Measurements from ENCODE around the gene DDX39B. TPM values are rescaled to one million over a fixed set of nuclear protein-coding genes. Genes with fewer than 3 reads are reported as not detected.
"Not testable (repeated sequence)": the region's sequence is repeated elsewhere in the genome, so short reads cannot be mapped to it uniquely, and the experiment has no call there.

The DDX39B gene
- total RNA-seq (100 to 1,000 TPM; 201 to 319 TPM), polyA plus RNA-seq (ENCODE audit: insufficient read length in 6 of 6) (100 to 1,000 TPM; 595 to 685 (median 609) TPM)
- long read RNA-seq, donor 1, full-length matches to known transcripts: 138 of 327 reads
- long read RNA-seq, donor 1, partial matches to known transcripts: 189 of 327 reads
- long read RNA-seq, donor 1, other reads (novel, unspliced or antisense): 0 of 327 reads
- long read RNA-seq, donor 2, full-length matches to known transcripts: 103 of 218 reads
- long read RNA-seq, donor 2, partial matches to known transcripts: 115 of 218 reads
- long read RNA-seq, donor 2, other reads (novel, unspliced or antisense): 0 of 218 reads
- long read RNA-seq, donor 3, full-length matches to known transcripts: 88 of 143 reads
- long read RNA-seq, donor 3, partial matches to known transcripts: 50 of 143 reads
- long read RNA-seq, donor 3, other reads (novel, unspliced or antisense): 5 of 143 reads
- long read RNA-seq, donor 4, transcript DDX39B-202 (11 exons, 2,133 nt): minor isoform, 14 of 43 reads
- long read RNA-seq, donor 4, transcript DDX39B-214 (11 exons, 2,003 nt): major isoform, 21 of 43 reads
- long read RNA-seq, donor 4, partial matches to known transcripts: 3 of 43 reads
- long read RNA-seq, donor 4, other reads (novel, unspliced or antisense): 5 of 43 reads
- long read RNA-seq, donor 5, full-length matches to known transcripts: 83 of 189 reads
- long read RNA-seq, donor 5, partial matches to known transcripts: 106 of 189 reads
- long read RNA-seq, donor 5, other reads (novel, unspliced or antisense): 0 of 189 reads
- long read RNA-seq, donor 6, full-length matches to known transcripts: 112 of 158 reads
- long read RNA-seq, donor 6, partial matches to known transcripts: 46 of 158 reads
- long read RNA-seq, donor 6, other reads (novel, unspliced or antisense): 0 of 158 reads
- long read RNA-seq, donor 7, full-length matches to known transcripts: 59 of 130 reads
- long read RNA-seq, donor 7, partial matches to known transcripts: 71 of 130 reads
- long read RNA-seq, donor 7, other reads (novel, unspliced or antisense): 0 of 130 reads
- long read RNA-seq, donor 8, full-length matches to known transcripts: 60 of 143 reads
- long read RNA-seq, donor 8, partial matches to known transcripts: 83 of 143 reads
- long read RNA-seq, donor 8, other reads (novel, unspliced or antisense): 0 of 143 reads
- long read RNA-seq, donor 9: 0 reads
- long read RNA-seq, donor 10, transcript DDX39B-202 (11 exons, 2,133 nt): minor isoform, 32 of 76 reads
- long read RNA-seq, donor 10, transcript DDX39B-214 (11 exons, 2,003 nt): major isoform, 33 of 76 reads
- long read RNA-seq, donor 10, partial matches to known transcripts: 2 of 76 reads
- long read RNA-seq, donor 10, other reads (novel, unspliced or antisense): 9 of 76 reads
- long read RNA-seq, donor 11, full-length matches to known transcripts: 74 of 135 reads
- long read RNA-seq, donor 11, partial matches to known transcripts: 61 of 135 reads
- long read RNA-seq, donor 11, other reads (novel, unspliced or antisense): 0 of 135 reads
- long read RNA-seq, donor 12, full-length matches to known transcripts: 71 of 125 reads
- long read RNA-seq, donor 12, partial matches to known transcripts: 54 of 125 reads
- long read RNA-seq, donor 12, other reads (novel, unspliced or antisense): 0 of 125 reads

DNA sequence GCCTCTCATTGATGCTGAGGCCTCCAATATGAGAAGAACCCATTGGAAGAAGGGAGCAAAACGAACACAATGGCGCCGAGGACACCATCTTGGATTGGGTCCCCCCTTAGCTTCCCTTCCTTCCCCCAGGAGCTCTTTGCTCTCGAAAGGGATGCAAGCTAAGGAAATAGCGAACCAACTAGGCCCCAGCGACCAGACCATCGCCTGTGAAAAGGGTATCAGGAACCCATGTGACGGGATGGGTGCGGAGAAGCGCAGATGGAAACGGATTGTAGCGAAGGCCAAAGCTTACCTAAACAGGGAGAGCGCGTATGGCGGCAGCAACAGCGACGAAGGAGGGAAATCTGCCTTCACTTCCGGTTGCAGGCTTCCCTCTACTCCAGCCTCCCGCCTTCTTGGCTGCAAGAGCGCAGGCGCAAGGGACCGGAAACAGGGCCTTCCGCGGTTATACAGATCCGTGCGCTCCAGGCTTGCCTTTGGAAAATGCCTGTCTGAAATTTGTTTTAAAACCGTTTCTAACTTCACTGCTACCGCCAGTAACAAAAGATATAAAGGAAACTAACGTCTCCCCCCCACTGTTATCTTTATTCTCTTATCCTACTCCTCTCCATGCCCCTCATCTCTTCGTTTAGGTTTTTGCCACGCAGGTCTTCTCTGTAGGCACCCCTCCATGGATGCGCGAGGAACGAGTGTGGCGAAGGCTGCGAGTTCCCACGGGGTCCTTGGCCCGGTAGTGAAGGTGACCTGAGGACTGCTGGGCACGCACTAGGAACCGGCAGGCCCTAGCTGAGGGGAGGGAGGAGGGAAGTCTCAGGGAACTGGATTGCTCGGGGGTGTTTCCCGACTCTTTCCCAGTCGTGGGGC, at the start of gene DDX39B:
Gene DDX39B (minus strand): TSS at position 346 of the 864 bp plus-strand sequence. CDS start 1,471 bp downstream, outside the sequence.
- peak within 1 kb of the TSS; percentile 66 to 83 for H3K4me3 ChIP-seq
- intact Hi-C loops (cut with DNase I): loop anchor here in 1 of 2 donors (10.0 kb wide), 1 partner anchor 53 kb away; the partner anchor contains the start of gene NCR3
- TF ChIP-seq, protein P1, sequence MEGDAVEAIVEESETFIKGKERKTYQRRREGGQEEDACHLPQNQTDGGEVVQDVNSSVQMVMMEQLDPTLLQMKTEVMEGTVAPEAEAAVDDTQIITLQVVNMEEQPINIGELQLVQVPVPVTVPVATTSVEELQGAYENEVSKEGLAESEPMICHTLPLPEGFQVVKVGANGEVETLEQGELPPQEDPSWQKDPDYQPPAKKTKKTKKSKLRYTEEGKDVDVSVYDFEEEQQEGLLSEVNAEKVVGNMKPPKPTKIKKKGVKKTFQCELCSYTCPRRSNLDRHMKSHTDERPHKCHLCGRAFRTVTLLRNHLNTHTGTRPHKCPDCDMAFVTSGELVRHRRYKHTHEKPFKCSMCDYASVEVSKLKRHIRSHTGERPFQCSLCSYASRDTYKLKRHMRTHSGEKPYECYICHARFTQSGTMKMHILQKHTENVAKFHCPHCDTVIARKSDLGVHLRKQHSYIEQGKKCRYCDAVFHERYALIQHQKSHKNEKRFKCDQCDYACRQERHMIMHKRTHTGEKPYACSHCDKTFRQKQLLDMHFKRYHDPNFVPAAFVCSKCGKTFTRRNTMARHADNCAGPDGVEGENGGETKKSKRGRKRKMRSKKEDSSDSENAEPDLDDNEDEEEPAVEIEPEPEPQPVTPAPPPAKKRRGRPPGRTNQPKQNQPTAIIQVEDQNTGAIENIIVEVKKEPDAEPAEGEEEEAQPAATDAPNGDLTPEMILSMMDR (IDR thresholded peaks at IDR 0.05): no peak
- peaks cover 0 to 34% of the 10 kb centered on the region in 2 donors for H3K36me3 ChIP-seq
- no peaks in the 10 kb centered on the region for H3K27me3 ChIP-seq
- H3K27ac ChIP-seq: peak within 1 kb of the TSS; percentile 95 to 96
- ATAC-seq: peak; percentile 90
- H3K4me1 ChIP-seq: peaks cover 20 to 55% of the 10 kb centered on the region in 2 donors
- peak; percentile 97 to 98 (median 98) for DNase-seq
- H3K9me3 ChIP-seq: no peaks in the 10 kb centered on the region

DNA sequence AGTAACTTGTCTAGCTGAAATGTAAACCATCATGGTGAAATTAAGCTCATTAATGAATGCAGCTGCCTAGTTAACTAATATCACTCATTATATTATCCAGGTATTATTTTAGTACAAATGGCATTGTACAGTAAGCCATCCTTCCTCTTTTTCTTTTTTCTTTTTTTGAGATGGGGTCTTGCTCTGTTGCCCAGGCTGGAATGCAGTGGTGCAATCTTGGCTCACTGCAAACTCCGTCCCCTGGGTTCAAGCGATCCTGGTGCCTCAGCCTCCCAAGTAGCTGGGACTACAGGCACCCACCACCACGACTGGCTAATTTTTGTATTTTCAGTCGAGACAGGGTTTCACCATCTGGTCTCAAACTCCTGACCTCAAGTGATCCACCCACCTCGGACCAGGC, 48.9 kb upstream of the DDX39B start:
- intact Hi-C loops (cut with DNase I): loop anchor here (10.0 kb wide), 2 partner anchors 46 to 96 kb away; partner anchors contain the start of genes ATP6V1G2 (in 1 of the 2), DDX39B (in 1 of the 2), MICB (in 1 of the 2) and NFKBIL1 (in 1 of the 2)
- not testable (repeated sequence) for H3K27me3 ChIP-seq, H3K4me3 ChIP-seq, DNase-seq, H3K27ac ChIP-seq, H3K36me3 ChIP-seq, H3K9me3 ChIP-seq, ATAC-seq
- peaks cover 0 to 36% of the 10 kb centered on the region in 2 donors for H3K4me1 ChIP-seq

DNA sequence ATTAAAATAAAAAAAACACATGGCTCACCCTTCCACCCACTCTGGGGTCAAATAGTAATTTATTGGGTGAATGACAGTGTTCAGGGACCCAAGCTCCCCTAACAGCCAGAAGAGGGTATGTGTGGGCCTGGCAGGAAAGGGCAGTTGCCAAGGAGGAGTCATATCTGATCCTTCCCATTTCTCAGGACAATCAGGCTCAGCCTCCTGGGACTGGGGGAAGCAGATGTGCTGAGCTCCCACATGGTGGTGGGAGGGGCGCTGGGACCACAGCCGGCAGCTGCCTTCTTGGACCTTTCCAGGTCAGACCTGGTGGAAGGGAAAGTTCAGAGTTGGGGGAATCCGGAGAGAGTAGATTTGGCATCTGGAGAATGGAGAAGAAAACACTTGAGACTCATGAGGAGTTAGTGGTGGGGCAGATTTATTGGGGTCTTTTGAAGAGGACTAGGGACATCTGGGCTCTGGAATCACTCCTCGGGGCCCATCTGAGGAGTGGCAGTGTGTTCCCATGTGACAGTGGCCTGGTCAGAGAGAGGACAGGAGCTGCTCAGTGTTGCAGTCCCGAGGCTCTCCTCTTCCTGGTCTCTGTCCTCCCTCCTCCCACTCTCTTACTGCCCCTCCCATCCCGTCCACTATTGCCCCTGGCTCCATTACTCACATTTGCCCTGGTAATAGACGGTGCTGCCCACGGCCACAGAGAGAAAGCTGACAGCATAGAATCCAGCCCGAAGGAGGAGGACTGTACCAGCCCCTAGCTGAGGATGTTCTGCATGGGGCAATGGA, 47.3 kb upstream of the DDX39B start:
- Histone ChIP-seq H3K27ac (peak overlapping the region in 1 of 2 donors; percentile 13), H3K27me3 (no peaks in the 10 kb centered on the region), H3K4me3 (peak overlapping the region in 1 of 2 donors; percentile 53), H3K4me1 (peaks cover 0 to 52% of the 10 kb centered on the region in 2 donors), H3K9me3 (no peaks in the 10 kb centered on the region), H3K36me3 (no peaks in the 10 kb centered on the region)
- TF ChIP-seq, protein P1 (IDR thresholded peaks at IDR 0.05): no peak
- intact Hi-C loops (cut with DNase I): no loop called here
- ATAC-seq (no peak), DNase-seq (no peak)

Data from left lung (tissue), 14 donors.